ENCODE data around the gene PDLIM4.

PDLIM4 gene

GRCh38 chr5:132227235-132227484 lies 30.3 kb upstream of the PDLIM4 start:
- FAIRE-seq (no peak), DNase-seq (ENCODE audit: low spot score) (no peak)

- FAIRE-seq: no peak
- DNase-seq (ENCODE audit: low spot score): peak; percentile 95
These were observed 29.8 kb upstream of the PDLIM4 start, which contains the start of gene P4HA2 for GRCh38 chr5:132227485-132228240. P4HA2 (minus strand) TSS chr5:132227853; CDS start chr5:132218626, 9,227 bp downstream.

GRCh38 chr5:132228241-132229035 lies 29.1 kb upstream of the PDLIM4 start:
- FAIRE-seq: no peak

GRCh38 chr5:132229236-132229635 lies 28.3 kb upstream of the PDLIM4 start:
- DNase-seq (ENCODE audit: low spot score): no peak
- FAIRE-seq: no peak

More at GRCh38 chr5:132228241-132229035, 29.1 kb upstream of the PDLIM4 start:
- DNase-seq (ENCODE audit: low spot score): no peak

GRCh38 chr5:132230871-132231270 lies 26.6 kb upstream of the PDLIM4 start:
- DNase-seq (ENCODE audit: low spot score) (no peak), FAIRE-seq (no peak)

GRCh38 chr5:132232465-132232864 lies 25.0 kb upstream of the PDLIM4 start:
- no peak for DNase-seq (ENCODE audit: low spot score)
- no peak for FAIRE-seq

- DNase-seq (ENCODE audit: low spot score): no peak
- FAIRE-seq: no peak
These were observed 24.4 kb upstream of the PDLIM4 start for GRCh38 chr5:132233081-132233480.

- no peak for DNase-seq (ENCODE audit: low spot score)
- no peak for FAIRE-seq
These were observed 23.4 kb upstream of the PDLIM4 start for GRCh38 chr5:132233811-132234683.

GRCh38 chr5:132234684-132235062 lies 22.8 kb upstream of the PDLIM4 start:
- FAIRE-seq: no peak

GRCh38 chr5:132235340-132235739 lies 22.2 kb upstream of the PDLIM4 start:
- FAIRE-seq (no peak), DNase-seq (ENCODE audit: low spot score) (no peak)

More at GRCh38 chr5:132234684-132235062, 22.8 kb upstream of the PDLIM4 start:
- DNase-seq (ENCODE audit: low spot score): no peak

GRCh38 chr5:132237141-132237540 lies 20.4 kb upstream of the PDLIM4 start:
- FAIRE-seq (no peak), DNase-seq (ENCODE audit: low spot score) (no peak)

GRCh38 chr5:132237670-132238069 lies 19.8 kb upstream of the PDLIM4 start:
- DNase-seq (ENCODE audit: low spot score): no peak
- no peak for FAIRE-seq

- DNase-seq (ENCODE audit: low spot score): peak; percentile 58
- FAIRE-seq: no peak
These were observed 19.2 kb upstream of the PDLIM4 start for GRCh38 chr5:132238169-132238744.

GRCh38 chr5:132238901-132239500 lies 18.5 kb upstream of the PDLIM4 start:
- FAIRE-seq (peak; percentile 37), DNase-seq (ENCODE audit: low spot score) (no peak)

GRCh38 chr5:132239776-132240175 lies 17.7 kb upstream of the PDLIM4 start:
- DNase-seq (ENCODE audit: low spot score) (no peak), FAIRE-seq (no peak)

GRCh38 chr5:132243366-132243977 lies 14.0 kb upstream of the PDLIM4 start:
- FAIRE-seq (no peak), DNase-seq (ENCODE audit: low spot score) (no peak)

- FAIRE-seq (no peak), DNase-seq (ENCODE audit: low spot score) (no peak)
These were observed 11.9 kb upstream of the PDLIM4 start for GRCh38 chr5:132245593-132245992.

GRCh38 chr5:132246806-132247205 lies 10.7 kb upstream of the PDLIM4 start:
- DNase-seq (ENCODE audit: low spot score) (no peak), FAIRE-seq (no peak)

- no peak for FAIRE-seq
- no peak for DNase-seq (ENCODE audit: low spot score)
These were observed 6.9 kb upstream of the PDLIM4 start for GRCh38 chr5:132250547-132250946.

- DNase-seq (ENCODE audit: low spot score): no peak
- FAIRE-seq: no peak
These were observed 6.2 kb upstream of the PDLIM4 start for GRCh38 chr5:132251220-132251725.

Data from urothelium cell line (cell line).